WI38 (cell line): ENCODE measurements around the gene IFRD2.

Source experiments
- H3K4me3 ChIP-seq: 2 replicates; pipeline ENCODE4 v1.5.1; 2011; ENCODE audit warnings: low read depth, mild to moderate bottlenecking, control low read depth, low read length
- TF ChIP-seq, protein P1 (sequence below): IDR thresholded peaks from 2 replicates; pipeline ENCODE4 v1.5.1; 2012; ENCODE audit warnings: low read depth, mild to moderate bottlenecking, control low read depth, low read length

The IFRD2 gene

DNA sequence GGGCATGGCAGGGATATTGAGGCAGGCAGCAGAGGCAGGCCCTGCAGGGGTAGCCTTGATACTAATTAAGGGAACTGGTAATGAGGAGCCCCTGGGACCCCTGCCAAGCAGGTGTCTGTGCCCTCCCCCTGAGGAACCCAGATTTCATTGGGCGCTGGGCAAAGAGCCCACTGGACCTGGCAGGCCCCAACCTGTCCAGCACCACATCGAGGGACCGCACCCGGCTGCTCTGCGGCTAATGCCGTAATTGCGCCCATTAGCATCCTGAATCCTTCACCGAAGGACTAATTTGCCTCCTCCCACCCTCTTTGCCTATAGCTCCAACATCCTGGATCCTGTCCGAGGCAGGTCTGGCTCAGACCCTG is 37.0 kb downstream of the IFRD2 start:
- TF ChIP-seq, protein P1, sequence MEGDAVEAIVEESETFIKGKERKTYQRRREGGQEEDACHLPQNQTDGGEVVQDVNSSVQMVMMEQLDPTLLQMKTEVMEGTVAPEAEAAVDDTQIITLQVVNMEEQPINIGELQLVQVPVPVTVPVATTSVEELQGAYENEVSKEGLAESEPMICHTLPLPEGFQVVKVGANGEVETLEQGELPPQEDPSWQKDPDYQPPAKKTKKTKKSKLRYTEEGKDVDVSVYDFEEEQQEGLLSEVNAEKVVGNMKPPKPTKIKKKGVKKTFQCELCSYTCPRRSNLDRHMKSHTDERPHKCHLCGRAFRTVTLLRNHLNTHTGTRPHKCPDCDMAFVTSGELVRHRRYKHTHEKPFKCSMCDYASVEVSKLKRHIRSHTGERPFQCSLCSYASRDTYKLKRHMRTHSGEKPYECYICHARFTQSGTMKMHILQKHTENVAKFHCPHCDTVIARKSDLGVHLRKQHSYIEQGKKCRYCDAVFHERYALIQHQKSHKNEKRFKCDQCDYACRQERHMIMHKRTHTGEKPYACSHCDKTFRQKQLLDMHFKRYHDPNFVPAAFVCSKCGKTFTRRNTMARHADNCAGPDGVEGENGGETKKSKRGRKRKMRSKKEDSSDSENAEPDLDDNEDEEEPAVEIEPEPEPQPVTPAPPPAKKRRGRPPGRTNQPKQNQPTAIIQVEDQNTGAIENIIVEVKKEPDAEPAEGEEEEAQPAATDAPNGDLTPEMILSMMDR, result no peak
- no peak overlapping the region for H3K4me3 ChIP-seq

- no peak overlapping the region for H3K4me3 ChIP-seq
- TF ChIP-seq, protein P1, result no peak
Measured at GRCh38 chr3:50254577-50255250, 37.5 kb downstream of the IFRD2 start.

DNA sequence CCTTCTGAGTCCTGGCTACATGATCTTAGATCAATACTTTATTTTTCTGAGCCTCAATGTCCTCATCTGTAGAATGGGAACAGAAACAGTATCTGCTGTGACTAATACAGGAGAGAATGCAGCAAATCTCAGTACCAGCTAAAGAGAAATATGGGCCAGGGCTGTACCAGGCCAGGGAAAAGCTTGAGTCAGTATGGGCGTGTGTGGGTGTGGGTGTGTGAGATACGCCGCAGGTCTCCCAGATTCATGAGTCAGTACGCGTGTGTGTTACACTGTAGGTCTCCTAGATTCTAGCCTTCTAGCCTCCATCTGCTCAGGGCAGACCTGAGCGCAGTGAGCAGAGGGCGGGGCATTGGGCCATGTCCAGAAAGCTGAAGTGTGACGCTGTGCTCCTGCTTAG is 41.0 kb downstream of the IFRD2 start:
- no peak overlapping the region for H3K4me3 ChIP-seq
- TF ChIP-seq, protein P1, result no peak

- no peak overlapping the region for H3K4me3 ChIP-seq
- TF ChIP-seq, protein P1, result no peak
Measured at GRCh38 chr3:50250514-50250913, 41.7 kb downstream of the IFRD2 start.

DNA sequence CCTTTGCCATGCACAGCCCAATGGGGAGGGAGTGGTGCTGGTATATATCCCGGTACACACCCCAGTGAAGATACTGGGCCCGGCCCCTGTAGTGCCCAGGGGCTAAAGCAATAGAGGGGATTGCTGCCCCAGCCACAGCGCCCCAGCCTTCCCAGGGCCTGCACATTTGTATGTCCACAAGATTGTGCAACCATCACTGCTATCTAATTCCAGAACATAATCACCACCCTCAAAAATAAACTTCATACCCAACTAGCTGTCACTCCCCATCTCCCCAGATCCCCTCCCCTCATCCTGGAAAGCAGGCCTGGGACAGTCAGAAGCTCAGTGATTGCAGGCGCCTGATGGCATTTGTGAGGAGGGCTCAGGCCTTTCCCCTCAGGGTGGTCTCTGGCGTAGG is 42.8 kb downstream of the IFRD2 start:
- TF ChIP-seq, protein P1, result no peak
- no peak overlapping the region for H3K4me3 ChIP-seq

DNA sequence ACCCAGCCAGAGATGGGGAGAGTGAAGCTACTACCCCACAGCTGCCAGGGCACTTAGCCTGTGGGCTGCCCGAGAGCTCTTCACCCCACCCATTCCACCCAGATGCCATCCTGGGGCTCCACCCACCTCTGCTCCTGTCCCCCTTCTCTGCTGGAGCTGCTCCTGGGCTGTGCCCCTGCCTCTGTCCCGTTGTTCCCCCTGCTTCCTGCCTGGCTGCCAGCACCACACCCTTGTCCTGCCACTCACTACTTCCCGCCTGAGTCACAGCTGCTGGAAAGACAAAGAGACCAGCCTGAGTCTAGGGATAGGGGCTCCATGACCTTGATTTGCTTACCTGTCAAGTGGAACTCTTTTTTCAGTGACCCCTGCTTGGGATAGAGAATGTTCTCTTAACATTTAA is 43.8 kb downstream of the IFRD2 start:
- no peak overlapping the region for H3K4me3 ChIP-seq
- TF ChIP-seq, protein P1, result no peak

- H3K4me3 ChIP-seq, result peak overlapping the region; percentile 20; the same call in 1 of the 2 replicates
- TF ChIP-seq, protein P1, result no peak
Measured at GRCh38 chr3:50246517-50246954, 45.7 kb downstream of the IFRD2 start.
